Sigmoid colon (tissue), 7 donors: ENCODE data around the gene PRRT4. TPM values are rescaled to one million over a fixed set of nuclear protein-coding genes. Genes with fewer than 3 reads are reported as not detected.
A peak's percentile ranks its signal among the peaks of the same experiment; 100 is the strongest.

Experiments
- DNase-seq: peaks from one replicate; pipeline ENCODE4 v3.0.0-alpha.2; 2019
- H3K27ac ChIP-seq, 4 donors: fragments of 200-600 bp; sonication (generic); one replicate each; pipeline ENCODE4 v1.5.1; 2016 to 2019; ENCODE audit warnings: mild to moderate bottlenecking in 1 of 4
- H3K27me3 ChIP-seq, 3 donors: fragments of 200-600 bp; sonication (generic); one replicate each; pipeline ENCODE4 v1.5.1; 2019; ENCODE audit warnings: mild to moderate bottlenecking in 1 of 3
- H3K36me3 ChIP-seq, 4 donors: fragments of 200-600 bp; sonication (generic); one replicate each; pipeline ENCODE4 v1.5.1; 2016 to 2019
- H3K4me1 ChIP-seq, 4 donors: fragments of 200-600 bp; sonication (generic); one replicate each; pipeline ENCODE4 v1.5.1; 2017 to 2019
- H3K4me3 ChIP-seq, 4 donors: fragments of 200-600 bp; sonication (generic); one replicate each; pipeline ENCODE4 v1.5.1; 2017 to 2019; ENCODE audit warnings: mild to moderate bottlenecking in 2 of 4, moderate library complexity in 1 of 4
- H3K9me3 ChIP-seq, 4 donors: fragments of 200-600 bp in 3 of 4; sonication (generic) in 3 of 4; one replicate each; pipeline versions ENCODE4 v1.5.1 to v1.6.1; 2013 to 2019
- CTCF ChIP-seq, 4 experiments: fragments of 450-650 bp in 3 of 4; fragments of 200-600 bp in 1 of 4; IDR thresholded peaks; one replicate each; pipeline ENCODE4 v1.5.1; 2016 to 2019; ENCODE audit warnings: antibody characterized with exemption in 4 of 4, mild to moderate bottlenecking in 3 of 4, moderate library complexity in 2 of 4
- EP300 ChIP-seq, 4 donors: sonication (generic); formaldehyde crosslinking; IDR thresholded peaks; one replicate each; pipeline ENCODE4 v1.6.1; 2017; ENCODE audit warnings: antibody characterized with exemption in 4 of 4
- POLR2A ChIP-seq, 2 donors: fragments of 450-650 bp; IDR thresholded peaks; one replicate each; pipeline ENCODE4 v1.6.1; 2016; ENCODE audit warnings: antibody characterized with exemption in 2 of 2, mild to moderate bottlenecking in 2 of 2, moderate library complexity in 2 of 2
- POLR2AphosphoS5 ChIP-seq, 4 donors: sonication (generic); formaldehyde crosslinking; IDR thresholded peaks; one replicate each; pipeline ENCODE4 v1.6.1; 2017; ENCODE audit warnings: antibody characterized with exemption in 4 of 4
- WGBS, 2 donors: extraction: QIAGEN DNeasy Blood & Tissue Kit; methylation state at CpG; one replicate each; pipeline ENCODE4 v1.1.7; 2013; 5-methylcytosine and 5-hydroxymethylcytosine counted together
- intact Hi-C: fragments of 100-400 bp; cut with DNase I; formaldehyde crosslinking; loops from one replicate; pipeline ENCODE4 v1.15.1; 2023
- polyA plus RNA-seq, 3 donors: library from polyadenylated mRNA; stranded (reverse); fragments of 200-250 nt; gene quantifications; one replicate each; pipeline ENCODE4 v1.2.3, GENCODE V29; 2013
- total RNA-seq, 4 donors: library from RNA; depleted of rRNA; stranded (reverse); fragments of >200 nt; gene quantifications; one replicate each; pipeline ENCODE4 v1.1.0, GENCODE V29; 2016
- donor health status: healthy with polysubstance abuse.
- donor health status: Bipolar disorder and iron deficiency.
- donor health status: healthy.

The PRRT4 gene
- total and polyA plus RNA-seq, 7 donors: 0.27 to 1.1 (median 0.83) TPM; not detected in 2

GRCh38 chr7:128387216-128388144 lies 26.0 kb upstream of the PRRT4 start:
- Histone ChIP-seq H3K27ac (peak overlapping the region in 1 of 4 donors; percentile 18), H3K9me3 (no peaks in the 10 kb centered on the region), H3K36me3 (peaks cover 0 to 9% (median under 1%) of the 10 kb centered on the region in 4 donors), H3K4me1 (peaks cover 0 to 9% (median 7%) of the 10 kb centered on the region in 4 donors), H3K27me3 (no peaks in the 10 kb centered on the region), H3K4me3 (no peak overlapping the region)
- peak; percentile 91 for DNase-seq
- no peak for TF ChIP-seq POLR2AphosphoS5 (IDR thresholded peaks at IDR 0.05)
- TF ChIP-seq CTCF (IDR thresholded peaks at IDR 0.05): peak; percentile 59 to 89 (median 74)
- intact Hi-C loops: loop anchor here (1.0 to 2.0 kb wide), 2 partner anchors 35 to 40 kb away; no protein-coding TSS in a partner anchor
- WGBS, 2 donors: 32 to 35% methylated on average over 24 of the region's 24 CpGs

GRCh38 chr7:128385988-128386925 lies 24.8 kb upstream of the PRRT4 start:
- Histone ChIP-seq H3K4me3 (no peak overlapping the region), H3K27me3 (no peaks in the 10 kb centered on the region), H3K27ac (no peak overlapping the region), H3K4me1 (peaks cover 0 to 9% (median 7%) of the 10 kb centered on the region in 4 donors), H3K9me3 (no peaks in the 10 kb centered on the region), H3K36me3 (no peaks in the 10 kb centered on the region)
- no peak for DNase-seq
- no peak for TF ChIP-seq EP300 (IDR thresholded peaks at IDR 0.05)
- 85 to 89% methylated on average over 4 of the region's 4 CpGs for WGBS, 2 donors
- intact Hi-C loops: loop anchor here (2.0 kb wide), 1 partner anchor 33 kb away; no protein-coding TSS in a partner anchor

GRCh38 chr7:128384726-128385125 lies 23.2 kb upstream of the PRRT4 start:
- H3K27ac ChIP-seq: no peak overlapping the region
- H3K36me3 ChIP-seq: no peaks in the 10 kb centered on the region
- H3K4me3 ChIP-seq: no peak overlapping the region
- no peak for DNase-seq
- TF ChIP-seq CTCF (IDR thresholded peaks at IDR 0.05) (no peak), EP300 (IDR thresholded peaks at IDR 0.05) (no peak), POLR2A (IDR thresholded peaks at IDR 0.05) (no peak), POLR2AphosphoS5 (IDR thresholded peaks at IDR 0.05) (no peak)
- no peaks in the 10 kb centered on the region for H3K9me3 ChIP-seq
- peaks cover 0 to 9% (median 7%) of the 10 kb centered on the region in 4 donors for H3K4me1 ChIP-seq
- H3K27me3 ChIP-seq: no peaks in the 10 kb centered on the region
- intact Hi-C loops: no loop called here
- WGBS, 2 donors: 61 to 63% methylated on average over 7 of the region's 7 CpGs

GRCh38 chr7:128383776-128384175 lies 22.3 kb upstream of the PRRT4 start:
- intact Hi-C loops: no loop called here
- no peak for DNase-seq
- Histone ChIP-seq H3K4me3 (no peak overlapping the region), H3K36me3 (no peaks in the 10 kb centered on the region), H3K27ac (no peak overlapping the region), H3K4me1 (peaks cover 0 to 9% (median 7%) of the 10 kb centered on the region in 4 donors), H3K27me3 (no peaks in the 10 kb centered on the region), H3K9me3 (no peaks in the 10 kb centered on the region)
- WGBS, 2 donors: 78 to 82% methylated on average over 3 of the region's 3 CpGs
- TF ChIP-seq POLR2A (IDR thresholded peaks at IDR 0.05) (no peak), POLR2AphosphoS5 (IDR thresholded peaks at IDR 0.05) (no peak), CTCF (IDR thresholded peaks at IDR 0.05) (no peak), EP300 (IDR thresholded peaks at IDR 0.05) (no peak)
